NCI-H128 (cell line): ENCODE data around the gene CDC40.
"Not testable (repeated sequence)": the region's sequence is repeated elsewhere in the genome, so short reads cannot be mapped to it uniquely, and the experiment has no call there.

Experiments used
- DNase-seq: peaks from one replicate; lab custom pipeline; 2025; ENCODE audit not compliant: unreplicated experiment; lab: John Stamatoyannopoulos, UW

The CDC40 gene

DNA sequence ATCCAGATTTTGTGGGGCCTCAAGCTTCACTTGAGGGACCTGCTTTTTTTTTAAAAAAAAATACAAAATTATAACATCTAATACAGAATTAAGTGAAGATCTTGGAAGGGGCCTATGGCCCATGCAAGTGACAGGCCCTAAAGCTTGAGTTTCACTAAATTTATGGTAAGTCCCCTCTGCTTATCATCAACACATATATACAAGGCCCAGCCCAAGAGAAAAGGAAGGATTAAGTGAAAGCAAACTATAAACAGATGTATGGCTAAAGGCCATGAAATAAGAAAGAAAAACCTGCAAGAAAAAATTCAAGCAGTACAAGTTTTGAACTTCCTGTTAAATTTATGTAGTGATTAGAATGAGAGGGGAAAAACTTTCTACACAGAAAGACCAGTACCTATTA is 86.8 kb downstream of the CDC40 start:
- DNase-seq = no peak

DNA sequence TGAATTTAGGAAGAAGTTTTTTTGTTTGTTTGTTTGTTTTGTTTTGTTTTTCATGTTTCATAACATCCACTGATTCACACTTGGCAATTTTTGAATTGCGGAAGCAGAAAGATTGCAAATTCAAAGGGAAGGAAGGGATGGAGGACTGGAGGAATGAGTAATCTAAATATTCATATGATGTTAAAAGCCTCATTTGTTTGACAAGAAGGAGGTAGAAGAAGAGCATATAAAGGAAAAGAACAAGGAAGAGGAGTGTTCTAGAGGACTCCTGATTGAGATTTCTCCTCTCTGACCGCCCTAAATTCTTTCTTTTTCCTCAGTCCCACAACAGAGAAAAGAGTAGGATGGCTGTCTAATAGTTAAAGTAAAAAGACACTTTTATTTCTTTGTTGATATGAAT is 89.4 kb downstream of the CDC40 start:
- DNase-seq = no peak

DNA sequence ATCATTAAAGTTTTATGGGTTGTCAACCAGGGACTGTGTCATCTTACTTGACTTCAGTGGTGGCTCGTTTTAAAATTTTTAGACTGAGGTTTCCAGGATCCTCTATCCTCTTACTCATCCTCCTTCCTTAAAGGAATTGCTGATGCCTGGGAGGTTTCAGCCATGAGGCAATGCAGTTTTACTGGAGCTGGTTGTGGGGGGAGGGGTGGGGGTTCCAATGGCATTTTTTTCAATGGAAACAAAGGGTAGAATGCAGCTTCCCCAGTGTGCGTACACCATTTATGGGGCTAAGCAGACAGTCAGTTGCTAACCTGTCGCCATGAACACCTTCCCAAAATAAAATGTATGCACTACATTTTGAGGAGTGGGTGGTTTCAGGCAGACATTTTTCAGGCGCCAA is 89.9 kb downstream of the CDC40 start:
- DNase-seq = no peak

DNA sequence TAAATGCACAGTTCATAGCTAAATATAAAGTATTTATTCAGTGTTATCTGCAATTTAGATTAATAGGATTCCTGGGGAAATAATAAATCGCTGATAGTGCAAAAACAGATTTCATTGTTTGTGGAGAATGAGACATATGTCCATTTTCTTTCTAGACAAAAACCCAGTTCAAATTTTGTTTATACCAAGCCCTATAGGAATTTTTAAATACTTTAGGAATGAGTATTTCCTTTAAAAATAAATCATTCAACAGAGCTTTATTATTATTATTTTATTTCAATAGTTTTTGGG is 91.5 kb downstream of the CDC40 start:
- no peak for DNase-seq

DNA sequence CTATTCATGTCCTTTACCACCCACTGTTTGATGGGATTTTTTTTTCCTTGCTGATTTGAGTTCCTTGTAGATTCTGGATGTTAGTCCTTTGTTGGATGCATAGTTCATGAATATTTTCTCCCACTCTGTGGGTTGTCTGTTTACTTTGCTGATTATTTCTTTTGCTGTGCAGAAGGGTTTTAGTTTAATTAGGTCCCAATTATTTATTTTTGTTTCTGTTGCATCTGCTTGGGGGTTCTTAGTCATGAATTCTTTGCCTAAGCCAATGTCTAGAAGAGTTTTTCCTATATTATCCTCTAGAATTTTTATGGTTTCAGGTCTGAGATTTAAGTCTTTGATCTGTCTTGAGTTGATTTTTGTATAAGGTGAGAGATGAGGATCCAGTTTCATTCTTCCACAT is 92.6 kb downstream of the CDC40 start:
- not testable (repeated sequence) for DNase-seq

DNA sequence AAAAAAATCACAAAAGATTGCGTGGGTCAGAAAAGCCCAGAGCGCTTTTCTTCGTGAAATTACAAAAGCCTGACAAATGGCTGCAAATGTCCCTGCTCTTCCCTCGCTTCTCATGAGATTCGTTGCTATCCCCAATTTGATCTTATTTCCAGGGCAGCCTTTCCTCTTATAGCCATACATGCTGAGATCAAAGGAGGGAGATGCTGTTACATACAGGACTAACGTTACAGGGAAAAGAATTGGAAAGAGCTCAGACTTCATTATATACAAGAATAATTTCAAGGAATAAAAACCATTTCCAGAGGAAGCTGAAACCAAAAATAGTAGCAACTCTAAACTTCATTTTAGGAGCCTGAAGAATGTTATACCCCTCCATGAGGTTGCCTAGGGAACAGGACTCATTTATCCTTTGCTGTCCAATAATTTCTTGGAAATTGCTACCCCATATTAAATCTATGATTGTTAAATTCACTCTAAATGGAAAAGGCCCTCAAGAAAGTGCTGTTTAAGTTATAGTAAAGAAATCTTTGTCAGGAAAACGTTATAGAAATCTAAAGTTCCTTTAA is 97.0 kb downstream of the CDC40 start:
- DNase-seq = no peak
